Stimulated activated CD4-positive, alpha-beta T cell treated with anti-CD3 and anti-CD28 coated beads, Interleukin-12 subunit alpha, Interleukin-12 subunit beta, amount 100 ng/mL, for 48 hours (primary cell): Measurements from ENCODE around the gene CCL24.
"Not testable (repeated sequence)": the region's sequence is repeated elsewhere in the genome, so short reads cannot be mapped to it uniquely, and the experiment has no call there.

Experiments
- DNase-seq, 3 donors: peaks; one replicate each; pipeline ENCODE4 v3.0.0-alpha.2; 2020; ENCODE audit warnings: low read depth in 2 of 3, low spot score in 1 of 3

The CCL24 gene, protein sequence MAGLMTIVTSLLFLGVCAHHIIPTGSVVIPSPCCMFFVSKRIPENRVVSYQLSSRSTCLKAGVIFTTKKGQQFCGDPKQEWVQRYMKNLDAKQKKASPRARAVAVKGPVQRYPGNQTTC

GRCh38 chr7:75813781-75814236 lies at the start of gene CCL24:
CCL24 (minus strand) TSS chr7:75813806; CDS start chr7:75813715, 91 bp downstream.
- DNase-seq: no peak

DNA sequence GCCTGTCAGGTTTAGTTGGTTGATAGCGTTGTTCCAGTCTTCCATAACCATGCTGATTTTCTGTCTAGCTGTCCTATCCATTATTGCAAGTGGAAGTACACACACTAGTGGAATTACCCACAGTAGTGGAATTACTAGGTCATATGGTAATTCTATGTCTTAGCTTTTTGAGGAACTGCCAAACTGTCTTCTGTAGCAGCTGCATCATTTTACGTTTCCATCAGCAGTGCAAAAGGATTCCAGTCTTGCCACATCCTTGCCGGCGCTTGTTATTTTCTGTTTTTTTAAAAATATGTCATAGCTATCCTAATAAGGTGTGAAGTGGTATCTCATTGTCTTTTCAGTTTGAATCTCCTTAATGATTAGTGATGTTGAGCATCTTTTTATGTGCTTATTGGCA lies 48.0 kb upstream of the CCL24 start:
- DNase-seq: no peak

DNA sequence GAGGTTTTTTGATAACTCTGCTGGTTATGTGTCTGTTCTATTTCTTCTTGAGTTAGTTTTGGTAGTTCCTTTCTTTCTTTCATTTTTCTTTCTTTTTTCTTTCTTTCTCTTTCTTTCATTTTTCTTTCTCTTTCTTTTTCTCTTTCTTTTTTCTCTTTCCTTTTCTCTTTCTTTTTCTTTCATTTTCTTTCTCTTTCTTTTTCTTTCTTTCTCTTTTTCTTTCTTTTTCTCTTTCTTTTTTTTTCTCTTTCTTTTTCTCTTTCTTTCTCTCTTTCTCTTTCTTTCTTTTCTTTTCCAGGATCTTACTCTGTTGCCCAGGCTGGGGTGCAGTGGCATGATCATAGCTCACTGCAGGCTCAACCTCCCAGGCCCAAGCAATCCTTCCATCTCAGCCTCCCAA lies 44.8 kb upstream of the CCL24 start:
- DNase-seq: no peak

GRCh38 chr7:75856536-75856935 lies 42.9 kb upstream of the CCL24 start:
- DNase-seq: no peak

DNA sequence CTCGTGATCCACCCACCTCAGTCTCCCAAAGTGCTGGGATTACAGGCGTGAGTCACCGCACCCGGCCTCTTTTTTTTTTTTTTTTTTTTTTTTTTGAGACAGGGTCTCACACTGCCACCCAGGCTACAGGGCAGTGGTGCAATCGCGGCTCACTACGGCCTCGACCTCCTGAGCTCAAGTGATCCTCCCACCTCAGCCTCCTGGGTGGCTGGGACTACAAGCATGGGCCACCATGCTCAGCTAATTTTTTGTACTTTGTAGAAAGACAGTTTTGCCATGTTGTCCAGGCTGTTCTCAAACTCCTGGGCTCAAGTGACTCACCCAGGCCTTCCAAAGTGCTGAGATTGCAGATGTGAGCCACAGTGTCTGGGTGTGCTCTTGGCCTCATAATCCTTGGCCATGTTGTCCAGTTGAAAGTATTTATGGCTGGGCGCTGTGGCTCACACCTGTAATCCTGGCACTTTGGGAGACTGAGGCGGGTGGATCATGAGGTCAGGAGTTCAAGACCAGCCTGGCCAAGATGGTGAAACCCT lies 41.3 kb upstream of the CCL24 start:
- not testable (repeated sequence) for DNase-seq

GRCh38 chr7:75854233-75854632 lies 40.6 kb upstream of the CCL24 start:
- no peak for DNase-seq

DNA sequence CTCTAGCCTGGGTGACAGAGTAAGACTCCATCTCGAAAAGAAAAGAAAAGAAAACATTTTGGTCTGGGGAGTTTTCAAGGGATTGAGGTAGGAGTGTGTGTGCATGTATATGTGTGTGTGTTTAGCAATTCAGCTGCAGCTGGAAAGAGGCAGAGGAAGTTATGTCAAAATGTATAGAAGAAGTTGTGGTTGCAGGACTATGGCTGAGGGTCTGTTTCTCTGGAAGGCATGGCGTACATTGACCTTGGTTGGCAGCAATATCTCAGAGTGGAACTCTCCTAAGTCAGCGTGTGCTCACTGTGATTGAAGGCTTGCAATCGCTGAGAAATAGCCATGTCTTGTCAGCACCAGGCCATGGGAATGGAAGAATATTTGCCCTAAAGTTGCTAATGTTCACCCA lies 36.6 kb upstream of the CCL24 start:
- no peak for DNase-seq

DNA sequence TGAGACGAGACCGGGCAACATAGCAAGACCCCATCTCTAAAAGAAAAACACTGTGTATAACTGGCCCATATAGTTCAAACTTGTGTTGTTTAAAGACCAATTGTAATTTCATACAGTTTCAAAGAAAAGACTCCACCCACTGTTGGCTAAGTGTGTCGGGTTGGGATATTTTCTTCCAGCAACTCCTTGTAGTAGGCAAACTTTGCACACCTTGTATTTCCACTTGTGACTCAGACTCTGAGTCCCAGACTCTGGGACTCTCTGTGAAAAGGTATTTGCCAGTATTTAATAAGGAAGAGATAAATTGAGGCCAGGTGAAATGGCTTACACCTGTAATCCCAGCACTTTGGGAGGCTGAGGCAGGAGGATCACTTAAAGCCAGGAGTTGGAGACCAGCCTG lies 36.0 kb upstream of the CCL24 start:
- DNase-seq: no peak

- no peak for DNase-seq
Measured at GRCh38 chr7:75847707-75848106, 34.1 kb upstream of the CCL24 start.

GRCh38 chr7:75845132-75845531 lies 31.5 kb upstream of the CCL24 start:
- DNase-seq: not testable (repeated sequence)

DNA sequence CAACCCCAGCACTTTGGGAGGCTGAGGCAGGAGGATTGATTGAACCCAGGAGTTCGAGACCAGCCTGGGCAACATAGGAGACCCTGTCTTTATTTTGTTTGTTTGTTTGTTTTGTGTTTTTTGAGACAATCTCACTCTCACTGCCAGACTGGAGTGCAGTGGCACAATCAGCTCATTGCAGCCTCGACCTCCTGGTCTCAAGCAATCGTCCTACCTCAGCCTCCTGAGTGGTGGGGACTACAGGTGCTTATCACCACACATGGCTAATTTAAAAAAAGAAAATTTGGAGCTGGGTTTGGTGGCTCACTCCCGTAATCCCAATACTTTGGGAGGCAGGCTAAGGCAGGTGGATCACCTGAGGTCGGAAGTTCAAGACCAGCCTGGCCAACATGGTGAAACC lies 30.6 kb upstream of the CCL24 start:
- DNase-seq: no peak

GRCh38 chr7:75843613-75844116 lies 30.1 kb upstream of the CCL24 start:
- no peak for DNase-seq

GRCh38 chr7:75842836-75843446 lies 29.3 kb upstream of the CCL24 start:
- peak; percentile 40 to 50 (median 49) for DNase-seq

DNA sequence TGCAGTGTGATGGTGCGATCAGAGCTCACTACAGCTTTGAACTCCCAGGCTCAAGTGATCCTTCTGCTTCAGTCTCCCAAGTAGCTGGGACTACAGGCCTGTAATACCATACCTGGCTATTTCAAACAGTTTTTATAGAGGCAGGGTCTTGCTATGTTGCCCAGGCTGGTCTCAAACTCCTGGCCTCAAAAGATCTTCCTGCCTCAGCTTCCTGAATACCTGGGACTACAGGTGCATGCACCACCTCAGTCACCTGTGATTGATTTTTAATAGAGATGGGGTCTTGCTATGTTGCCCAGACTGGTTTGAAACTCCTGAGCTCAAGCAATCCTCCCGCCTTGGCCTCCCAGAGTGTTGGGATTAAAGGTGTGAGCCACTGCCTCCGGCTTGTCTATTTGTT lies 26.4 kb upstream of the CCL24 start:
- no peak for DNase-seq

- DNase-seq: not testable (repeated sequence)
Measured at GRCh38 chr7:75838281-75838930, 24.8 kb upstream of the CCL24 start.

- DNase-seq: no peak
Measured at GRCh38 chr7:75836798-75837197, 23.2 kb upstream of the CCL24 start.

- no peak for DNase-seq
Measured at GRCh38 chr7:75835688-75836285, 22.2 kb upstream of the CCL24 start.

- not testable (repeated sequence) for DNase-seq
Measured at GRCh38 chr7:75833662-75834061, 20.1 kb upstream of the CCL24 start.

DNA sequence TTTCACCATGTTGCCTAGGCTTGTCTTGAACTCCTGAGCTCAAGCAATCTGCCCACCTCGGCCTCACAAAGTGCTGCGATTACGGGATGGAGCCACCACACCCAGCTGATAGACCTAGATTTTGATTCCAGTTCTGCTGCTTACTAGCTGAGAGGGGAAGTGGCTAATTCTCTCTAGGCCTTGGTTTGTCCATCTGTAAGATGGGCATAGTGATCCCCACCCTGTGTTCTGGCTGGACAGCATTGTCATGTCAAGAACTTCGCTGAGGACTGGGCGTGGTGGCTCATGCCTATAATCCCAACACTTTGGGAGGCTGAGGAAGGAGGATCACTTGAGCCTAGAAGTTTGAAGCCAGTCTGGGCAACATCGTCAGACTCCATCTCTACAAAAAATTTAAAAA lies 17.4 kb upstream of the CCL24 start:
- DNase-seq: no peak

DNA sequence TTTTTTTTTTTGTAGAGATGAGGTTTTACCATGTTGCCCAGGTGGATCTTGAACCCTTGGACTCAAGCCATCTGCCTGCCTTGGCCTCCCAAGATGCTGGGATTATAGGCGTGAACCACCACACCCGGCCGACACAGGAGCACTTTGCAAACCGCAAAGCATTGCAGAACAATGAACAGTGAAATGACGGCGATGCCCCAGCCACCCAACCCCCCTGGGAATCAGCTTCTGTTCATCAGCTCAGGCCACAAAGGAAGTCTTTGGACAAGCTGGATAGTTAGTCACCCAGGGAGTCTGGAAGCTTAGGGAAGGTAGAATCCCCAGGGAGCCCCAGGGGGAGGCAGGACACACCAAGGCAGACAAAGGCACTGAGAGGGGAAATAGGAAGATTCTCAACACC lies 16.1 kb upstream of the CCL24 start:
- DNase-seq: not testable (repeated sequence)

GRCh38 chr7:75823198-75823910 lies 9.7 kb upstream of the CCL24 start:
- DNase-seq: no peak
